GM19099 (cell line): Measurements from ENCODE around the gene DSCAM.

Experiments used
- POLR2A ChIP-seq: IDR thresholded peaks from 3 replicates; pipeline ENCODE4 v1.6.1; 2011; ENCODE audit warnings: low read depth; ENCODE audit not compliant: insufficient read length; ENCODE audit errors: extremely low read depth

The DSCAM gene

DNA sequence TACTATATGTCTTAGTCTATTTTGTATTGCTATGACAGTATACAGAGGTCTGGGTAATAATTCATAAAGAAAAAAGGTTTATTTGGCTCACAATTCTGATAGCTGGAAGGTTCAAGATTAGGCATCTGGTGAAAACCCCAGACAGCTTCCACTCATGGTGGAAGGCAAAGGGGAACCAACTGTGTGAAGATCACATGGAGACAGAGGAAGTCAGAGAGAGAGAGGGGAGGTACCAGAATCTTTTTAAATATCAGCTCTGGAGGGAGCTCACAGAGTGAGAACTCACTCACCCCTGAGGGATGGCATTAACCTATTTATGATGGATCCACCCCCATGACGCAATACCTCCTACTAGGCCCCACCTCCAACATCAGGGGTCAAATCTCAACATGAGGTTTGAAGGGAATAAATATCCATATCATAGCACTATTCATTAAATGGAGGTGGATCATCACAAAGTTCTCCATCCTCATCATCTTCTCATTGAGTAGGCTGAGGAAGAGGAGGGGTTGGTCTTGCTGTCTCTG is 290.5 kb downstream of the DSCAM start:
- no peak for TF ChIP-seq POLR2A

DNA sequence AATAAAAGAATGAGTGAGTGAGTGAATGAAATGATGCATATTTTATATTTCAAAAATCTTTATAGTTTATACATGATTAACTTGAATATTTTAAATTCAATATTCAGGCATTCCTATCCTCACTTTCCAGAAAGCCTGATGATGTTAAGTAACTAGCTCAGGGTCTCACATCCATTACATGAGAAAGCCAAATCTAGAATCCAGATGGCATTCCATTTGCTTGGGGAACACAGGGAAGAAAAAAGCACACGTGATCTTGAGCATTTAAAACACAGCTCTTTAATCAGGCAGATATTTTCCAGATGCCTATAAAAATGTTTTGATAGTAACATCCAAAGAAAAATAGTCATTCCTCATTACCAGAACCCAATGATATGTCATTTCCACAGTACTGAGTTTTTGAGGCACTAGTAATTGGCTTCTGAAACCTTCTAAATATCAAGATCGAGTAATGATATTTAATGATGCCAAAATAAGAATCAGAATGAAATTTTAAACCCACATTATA is 291.9 kb downstream of the DSCAM start:
- no peak for TF ChIP-seq POLR2A

DNA sequence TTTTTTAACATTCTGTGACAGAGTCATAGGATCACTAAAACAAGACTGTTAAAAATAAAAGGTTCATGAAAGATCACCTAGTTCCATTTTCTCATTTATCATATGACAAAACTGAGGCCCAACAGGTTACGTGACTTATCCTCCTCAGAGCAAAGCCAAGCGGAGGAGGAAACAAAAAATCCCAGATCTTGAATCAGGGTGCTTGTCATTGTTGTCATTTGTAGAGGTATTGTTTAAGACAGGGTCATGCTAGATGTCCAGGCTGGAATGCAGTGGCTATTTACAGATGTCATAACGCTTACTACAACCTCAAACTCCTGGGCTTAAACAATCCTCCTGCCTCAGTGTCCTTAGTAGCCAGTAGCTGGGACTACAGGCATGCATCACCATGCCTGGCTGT is 293.2 kb downstream of the DSCAM start:
- no peak for TF ChIP-seq POLR2A

DNA sequence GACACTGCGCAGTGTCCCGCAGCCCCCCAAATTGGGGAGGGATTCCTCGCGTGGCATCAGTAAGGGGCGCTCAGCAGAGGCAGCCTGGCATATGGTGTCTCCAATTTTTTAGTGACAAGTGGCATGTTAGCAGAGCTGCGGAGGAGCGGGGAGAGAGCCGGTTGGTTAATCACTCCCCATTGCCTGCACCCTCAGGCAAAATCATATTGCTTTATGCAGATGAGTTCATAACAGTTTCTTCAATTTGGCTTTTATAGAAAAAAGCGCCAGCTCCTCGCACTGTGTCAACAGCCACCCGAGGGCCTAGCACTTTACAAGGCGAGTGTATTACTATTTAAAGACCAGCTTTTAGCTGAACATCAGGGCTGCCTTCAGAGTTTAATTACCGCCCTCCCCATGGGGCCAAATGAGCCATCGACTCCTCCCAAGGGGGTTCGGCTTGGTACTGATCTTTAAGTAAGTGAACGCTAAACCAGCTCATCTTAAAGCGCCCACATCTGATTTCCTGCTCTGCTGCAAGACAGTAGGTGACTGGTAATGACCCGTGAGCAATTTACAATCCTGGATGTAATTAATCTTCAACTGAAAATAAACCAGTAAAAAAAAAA is 298.9 kb downstream of the DSCAM start:
- no peak for TF ChIP-seq POLR2A

DNA sequence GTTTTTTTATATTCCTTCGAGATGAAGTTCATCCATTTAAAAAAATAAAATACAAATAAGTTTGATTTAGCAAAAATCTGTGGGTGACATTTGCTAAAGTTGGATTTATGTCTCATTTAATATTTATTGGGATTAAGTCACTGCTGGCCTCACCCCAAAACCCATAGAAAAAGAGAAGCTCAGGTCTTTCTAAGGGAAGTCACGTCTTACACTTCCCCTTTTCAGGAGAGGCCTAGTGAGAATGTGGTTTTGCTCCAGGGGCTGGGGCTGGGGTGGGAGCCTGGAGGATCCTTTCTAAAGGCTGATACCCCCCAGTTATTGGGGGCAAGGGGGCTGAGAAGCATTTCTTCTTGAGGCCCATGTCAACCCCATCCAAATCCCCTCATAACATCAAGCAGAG is 300.3 kb downstream of the DSCAM start:
- TF ChIP-seq POLR2A, result no peak

DNA sequence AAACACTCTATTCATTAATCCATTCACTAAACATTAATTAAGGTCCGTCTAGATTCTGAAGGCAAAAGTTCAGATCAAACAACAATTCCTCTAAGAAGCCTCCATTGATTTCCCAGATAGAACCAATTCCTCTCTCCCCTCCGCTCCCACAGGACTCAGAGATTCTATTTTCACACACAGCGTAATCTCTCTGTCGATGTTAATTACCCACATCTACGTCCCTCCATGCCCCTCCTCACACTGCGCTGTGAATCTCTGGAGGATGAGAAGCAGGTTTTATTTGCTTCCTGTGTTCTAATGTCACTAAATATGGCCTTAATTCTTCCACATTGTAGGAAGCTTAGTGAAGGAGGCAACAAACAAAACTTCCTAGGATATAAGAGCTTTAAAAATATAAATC is 306.7 kb downstream of the DSCAM start:
- TF ChIP-seq POLR2A, result no peak

DNA sequence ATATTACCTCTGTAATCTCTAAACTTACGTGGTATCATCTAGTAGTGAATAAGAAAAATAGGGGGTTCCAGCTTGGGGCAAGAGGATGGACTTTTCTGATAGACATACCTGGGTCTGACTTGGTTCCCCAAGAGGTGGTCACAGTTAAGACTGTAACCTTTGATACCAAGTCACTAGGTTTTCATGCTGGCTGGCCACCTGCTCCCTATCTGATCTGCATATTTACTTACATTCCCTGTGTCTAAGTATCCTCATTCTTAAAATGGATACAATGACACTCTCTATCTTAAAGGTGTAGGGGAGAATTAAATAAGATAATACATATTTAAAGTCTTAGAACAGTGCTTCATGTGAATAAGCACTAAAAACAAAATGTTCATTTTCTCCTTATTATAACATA is 312.1 kb downstream of the DSCAM start:
- TF ChIP-seq POLR2A, result no peak

DNA sequence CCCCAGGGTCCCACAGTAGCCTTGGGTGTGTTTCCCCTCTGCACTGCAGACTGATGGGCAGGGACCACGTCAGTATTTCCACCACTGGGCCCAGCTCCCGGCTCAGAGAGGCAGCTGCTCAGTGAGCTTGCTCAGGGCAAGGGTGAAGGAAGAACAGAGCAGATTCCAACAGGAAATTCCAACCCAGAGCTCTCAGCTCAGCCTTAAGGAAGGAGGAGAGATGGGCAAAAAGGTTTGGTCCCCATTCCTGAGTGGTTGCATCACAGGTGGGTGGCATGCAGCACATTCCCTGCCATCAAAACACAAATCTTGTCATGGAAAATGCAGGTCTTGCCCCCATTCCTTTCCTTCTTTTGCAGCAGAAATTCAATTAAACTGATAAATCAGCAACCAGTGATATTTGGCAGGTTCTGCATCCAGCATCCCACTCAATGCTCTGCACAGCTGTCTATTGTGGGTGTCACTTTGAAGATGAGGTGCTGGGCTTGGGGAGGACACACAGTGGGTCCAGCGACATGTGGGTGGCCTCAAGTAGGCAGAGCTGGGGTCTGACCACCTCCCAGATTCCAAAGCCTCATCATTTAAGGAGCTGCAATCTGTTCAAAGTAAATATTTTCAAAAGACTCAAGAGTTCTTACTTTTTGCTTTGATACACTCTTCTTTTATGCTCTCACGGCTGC is 315.4 kb downstream of the DSCAM start:
- no peak for TF ChIP-seq POLR2A

DNA sequence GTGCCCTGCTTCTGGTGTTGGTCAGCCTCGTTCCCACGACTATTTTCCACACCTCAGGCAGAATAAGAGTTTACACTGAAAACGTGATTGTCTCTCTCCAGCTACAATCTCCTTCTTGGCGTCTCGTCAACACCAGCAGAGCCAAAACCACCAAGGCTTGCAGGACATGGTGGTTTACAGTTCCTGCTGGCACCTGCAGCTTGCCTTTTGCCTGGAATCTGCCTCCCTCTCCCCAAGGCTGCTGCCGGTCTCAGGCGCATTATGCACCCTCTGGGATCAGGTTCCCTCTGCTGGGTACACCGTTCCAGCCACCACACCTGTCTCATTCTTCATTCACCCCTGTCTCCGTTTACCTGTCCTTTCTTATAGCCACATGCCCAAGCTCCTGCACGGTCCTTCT is 315.9 kb downstream of the DSCAM start:
- no peak for TF ChIP-seq POLR2A

DNA sequence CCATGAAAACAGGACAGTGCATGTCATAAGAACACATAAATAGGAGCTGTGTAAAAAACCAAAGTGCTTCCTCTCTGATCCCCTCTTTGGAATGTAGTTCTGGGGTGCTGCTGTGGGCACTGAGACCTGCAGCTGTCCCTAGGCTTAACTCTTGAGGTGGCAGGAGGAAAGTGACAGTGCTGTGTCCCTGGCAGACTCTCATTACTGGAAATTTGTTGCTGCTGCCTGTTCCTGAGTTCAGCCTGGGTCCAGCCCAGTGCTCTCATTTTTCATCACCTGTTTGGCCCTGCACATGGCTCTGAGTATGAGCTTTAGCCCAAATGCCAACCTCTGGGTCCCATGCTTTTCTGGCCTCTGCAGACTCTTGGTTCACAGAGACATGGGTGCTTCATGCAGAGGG is 329.3 kb downstream of the DSCAM start:
- TF ChIP-seq POLR2A, result no peak

DNA sequence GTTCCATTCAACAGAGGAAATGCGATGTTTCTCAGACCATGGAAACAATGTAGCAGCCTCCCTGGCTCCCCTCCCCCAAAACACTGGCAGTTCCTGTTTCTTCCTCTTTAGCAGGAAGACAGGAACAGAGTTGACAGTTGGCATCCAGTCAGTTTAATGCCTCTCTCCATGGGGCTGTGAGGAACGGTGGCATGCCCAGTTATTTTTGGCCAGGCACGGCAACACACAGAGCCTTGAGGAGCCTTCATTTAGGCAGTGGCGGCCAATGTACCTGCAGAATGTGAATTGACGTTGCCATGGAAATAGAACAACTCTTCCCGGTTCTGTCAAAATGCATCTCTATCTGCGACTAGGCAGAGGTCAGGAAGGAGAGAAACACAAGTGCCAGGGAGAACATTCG is 330.6 kb downstream of the DSCAM start:
- no peak for TF ChIP-seq POLR2A

DNA sequence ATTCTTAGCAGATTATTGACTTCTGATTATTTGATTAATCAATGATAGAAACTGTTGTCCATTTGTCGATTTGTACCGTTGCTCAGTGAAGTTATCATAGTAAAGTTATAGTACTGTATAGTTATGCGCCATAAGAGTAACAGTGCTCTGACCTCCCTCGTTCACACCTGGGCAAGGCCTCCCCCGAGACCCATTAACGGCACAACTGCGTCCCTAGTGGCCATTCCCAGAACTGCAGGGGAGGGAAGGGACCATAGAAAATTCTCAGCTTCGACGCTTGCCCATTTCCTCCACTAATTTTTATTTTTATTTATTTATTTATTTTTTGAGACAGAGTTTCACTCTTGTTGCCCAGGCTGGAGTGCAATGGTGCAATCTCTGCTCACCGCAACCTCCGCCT is 334.4 kb downstream of the DSCAM start:
- TF ChIP-seq POLR2A, result no peak

DNA sequence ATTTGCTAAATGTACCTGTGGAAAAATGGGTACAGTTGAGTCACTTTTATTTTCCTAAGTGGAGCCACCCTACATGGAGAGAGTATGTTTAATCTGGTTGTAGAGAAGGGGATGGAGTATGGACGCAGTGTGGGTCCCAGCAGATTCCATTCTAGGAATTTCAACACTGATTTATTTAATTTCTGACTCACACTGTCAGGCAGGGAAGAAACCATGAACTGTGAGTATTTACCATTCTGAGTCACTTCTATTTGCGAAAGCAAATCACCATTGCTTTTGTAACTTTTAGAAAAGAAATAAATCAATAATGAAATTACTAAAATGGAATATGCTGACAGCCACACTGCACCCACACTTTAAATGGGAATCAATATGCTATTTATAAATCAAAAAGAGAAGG is 339.0 kb downstream of the DSCAM start:
- TF ChIP-seq POLR2A, result no peak

DNA sequence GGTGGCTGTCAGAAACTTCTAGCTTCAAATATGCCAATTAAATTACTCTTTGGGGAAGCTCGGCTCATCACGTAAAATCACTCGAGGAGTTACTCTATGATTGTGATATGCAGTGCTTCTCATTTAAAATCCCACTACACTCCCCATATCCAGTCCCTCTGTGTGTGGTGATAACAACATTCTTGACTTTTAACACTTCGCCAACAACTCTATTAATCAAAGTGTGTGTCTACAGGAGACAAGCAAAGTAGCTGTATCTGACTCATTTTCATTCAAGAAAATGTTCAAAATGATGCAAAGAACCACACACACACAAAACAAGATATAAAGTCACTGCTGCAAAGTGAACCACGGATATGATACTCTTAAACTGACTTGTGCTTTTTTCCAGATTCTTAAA is 341.3 kb downstream of the DSCAM start:
- TF ChIP-seq POLR2A, result no peak

DNA sequence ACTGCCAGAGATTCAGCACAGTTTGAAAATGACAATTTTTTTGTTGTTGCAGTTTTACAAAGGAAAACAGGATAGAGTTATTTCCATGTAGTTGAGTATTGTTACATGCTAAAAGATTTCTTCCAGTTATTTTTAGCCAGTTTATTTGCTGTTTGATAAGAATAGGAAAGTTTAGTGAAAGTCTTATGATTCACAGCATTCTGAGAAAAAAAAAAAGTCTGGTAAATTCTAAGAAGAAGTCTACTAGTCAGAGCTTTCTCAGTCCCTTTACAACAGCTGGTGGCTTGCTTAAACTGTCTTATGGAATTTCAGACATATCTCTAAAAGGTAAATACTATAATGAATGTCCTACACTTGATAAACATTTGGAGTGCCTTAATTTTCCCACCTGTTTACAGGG is 341.7 kb downstream of the DSCAM start:
- TF ChIP-seq POLR2A, result no peak

DNA sequence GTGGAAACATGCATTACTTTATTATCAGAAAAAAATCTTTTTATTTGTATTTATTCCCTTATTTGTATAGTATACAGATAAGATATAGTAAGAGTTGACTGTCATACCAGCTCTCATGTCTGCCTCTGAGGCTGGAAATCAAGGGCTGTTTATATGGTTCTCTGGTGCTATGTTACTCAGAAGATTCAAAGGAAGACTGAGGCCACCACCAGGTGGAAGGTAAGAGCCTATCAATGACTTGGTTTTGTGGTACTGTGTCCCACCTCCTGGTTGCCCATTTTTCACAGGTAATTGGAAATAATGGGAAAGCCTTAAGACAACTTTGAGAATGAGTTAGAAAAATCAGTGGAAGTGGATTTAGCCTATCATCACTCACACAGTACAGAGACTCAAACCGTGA is 342.1 kb downstream of the DSCAM start:
- no peak for TF ChIP-seq POLR2A
